G401 (cell line): ENCODE data around the gene AFF3. TPM values are rescaled to one million over a fixed set of nuclear protein-coding genes. Genes with fewer than 3 reads are reported as not detected.
"Not testable (repeated sequence)": the region's sequence is repeated elsewhere in the genome, so short reads cannot be mapped to it uniquely, and the experiment has no call there.

ENCODE experiments used
- DNase-seq: peaks from one replicate; pipeline ENCODE4 v3.0.0-alpha.2; 2015; ENCODE audit warnings: low spot score
- in situ Hi-C: cut with HindIII; loops from 2 replicates; pipeline ENCODE4 v1.10.0; 2016; ENCODE audit warnings: low sequenced_read_pairs, mixed read lengths
- total RNA-seq: library from RNA; depleted of rRNA; stranded (reverse); fragments of >200 nt; shearing (Covaris generic); gene quantifications from 2 replicates; pipeline ENCODE4 v1.2.3, GENCODE V29; 2014

AFF3 gene
- total RNA-seq, 1 experiment from 2014 or later, result 3.0 TPM

DNA sequence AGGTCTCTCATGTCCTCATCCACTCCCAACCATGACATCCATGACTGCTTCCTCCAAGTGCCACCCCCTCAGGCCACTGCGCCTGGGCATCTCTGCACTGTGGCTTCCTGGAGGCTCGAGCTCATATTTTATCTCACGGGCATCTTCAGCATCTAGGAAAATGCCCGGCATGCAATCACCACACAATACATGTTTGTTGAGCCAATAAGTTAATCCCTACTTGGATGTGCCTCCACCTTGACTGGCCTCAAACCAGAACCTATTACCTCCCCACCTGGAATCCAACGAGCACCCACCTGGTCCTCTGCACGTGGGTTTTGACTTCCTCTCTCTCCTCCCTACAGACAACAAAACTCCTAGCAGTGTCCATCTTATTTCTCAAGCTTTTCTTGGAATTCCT, 453.7 kb downstream of the AFF3 start:
- peak; percentile 66 for DNase-seq
- in situ Hi-C loops, result no loop called here

GRCh38 chr2:99682275-99683060, 459.9 kb downstream of the AFF3 start:
- in situ Hi-C loops, result no loop called here
- DNase-seq, result peak; percentile 90

DNA sequence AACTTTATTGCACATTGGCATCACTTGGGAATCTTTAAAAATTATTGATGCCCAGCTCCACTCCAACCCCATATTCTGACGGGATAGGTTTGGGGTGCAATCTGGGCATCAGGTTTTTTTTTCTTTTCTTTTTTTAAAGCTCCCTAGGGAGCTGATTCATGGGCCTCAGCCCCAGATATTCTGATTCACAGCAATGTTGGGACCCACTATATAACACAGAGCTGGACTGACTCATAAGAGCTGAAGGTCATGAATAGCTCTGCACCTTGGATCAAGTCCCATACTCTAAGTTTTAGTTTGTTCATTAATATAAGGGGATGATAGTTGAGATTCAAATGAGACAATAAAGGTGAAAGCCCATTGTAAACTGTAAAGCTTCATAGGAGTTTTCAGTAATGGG, 461.4 kb downstream of the AFF3 start:
- in situ Hi-C loops, result no loop called here
- no peak for DNase-seq

DNA sequence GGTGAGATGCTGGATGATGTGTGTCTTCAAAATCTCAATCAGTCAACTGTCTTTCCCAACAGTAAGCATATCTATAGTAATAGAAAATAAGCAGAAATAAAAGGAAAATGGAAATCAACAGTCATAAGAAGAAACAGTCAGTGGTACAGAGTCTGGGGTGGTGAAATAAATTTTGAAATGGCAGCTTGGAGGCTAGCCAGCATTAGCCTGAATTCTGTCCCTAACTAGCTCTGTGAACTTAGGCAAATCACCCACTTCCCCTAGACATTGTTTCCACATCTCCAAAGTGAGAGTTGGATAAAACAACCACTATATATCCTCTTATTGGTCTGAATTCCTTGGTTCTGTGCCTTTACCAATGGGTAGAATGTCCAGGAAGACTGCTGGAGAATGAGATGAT, 462.9 kb downstream of the AFF3 start:
- in situ Hi-C loops, result no loop called here

GRCh38 chr2:99678625-99679024, 463.8 kb downstream of the AFF3 start:
- no peak for DNase-seq
- in situ Hi-C loops, result no loop called here

More for the DNA sequence above, 462.9 kb downstream of the AFF3 start:
- no peak for DNase-seq

DNA sequence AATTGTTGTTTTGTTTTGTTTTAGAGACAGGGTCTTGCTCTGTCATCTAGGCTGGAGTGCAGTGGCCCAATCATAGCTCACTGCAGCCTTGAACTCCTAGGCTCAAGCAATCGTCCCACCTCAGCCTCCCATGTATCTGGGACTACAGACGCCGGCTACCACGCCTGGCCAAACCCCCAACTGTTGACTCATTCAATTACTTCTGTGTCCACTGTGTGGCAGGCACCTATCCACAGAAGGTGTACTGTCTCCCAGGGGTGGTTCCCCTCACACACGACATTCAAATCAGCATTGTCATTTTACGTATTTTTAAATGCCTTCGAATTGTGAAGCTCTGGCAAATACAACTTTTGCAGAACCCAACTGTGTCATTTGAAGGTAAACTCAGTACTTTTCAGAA, 464.6 kb downstream of the AFF3 start:
- DNase-seq, result no peak
- in situ Hi-C loops, result no loop called here

DNA sequence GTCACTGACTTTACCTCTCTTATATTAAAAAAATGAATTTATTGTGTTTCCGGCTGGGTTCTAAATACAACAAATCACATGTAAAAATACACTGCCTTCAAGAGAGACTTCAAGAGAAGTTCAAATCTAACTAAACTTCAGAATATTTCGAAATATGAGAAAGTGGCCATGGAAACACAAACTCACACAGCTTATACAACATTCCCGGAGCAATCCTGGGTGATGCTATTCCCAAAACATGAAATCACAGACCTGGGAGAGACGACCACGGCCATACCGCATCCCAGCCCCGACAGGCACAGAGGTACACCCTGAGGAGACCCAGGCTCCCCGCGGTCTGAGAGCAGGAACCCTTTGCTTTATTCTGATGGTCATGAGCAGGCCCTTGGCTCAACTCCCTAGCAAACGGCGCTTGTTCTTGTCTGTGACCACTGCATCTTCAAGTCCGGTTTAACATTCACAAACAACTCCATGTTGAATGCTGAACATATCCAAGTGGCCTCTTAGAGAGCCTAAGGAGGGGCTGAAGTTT, 467.2 kb downstream of the AFF3 start:
- in situ Hi-C loops, result no loop called here
- no peak for DNase-seq

- DNase-seq, result no peak
- in situ Hi-C loops, result no loop called here
Observed at GRCh38 chr2:99674090-99674489, 468.3 kb downstream of the AFF3 start.

DNA sequence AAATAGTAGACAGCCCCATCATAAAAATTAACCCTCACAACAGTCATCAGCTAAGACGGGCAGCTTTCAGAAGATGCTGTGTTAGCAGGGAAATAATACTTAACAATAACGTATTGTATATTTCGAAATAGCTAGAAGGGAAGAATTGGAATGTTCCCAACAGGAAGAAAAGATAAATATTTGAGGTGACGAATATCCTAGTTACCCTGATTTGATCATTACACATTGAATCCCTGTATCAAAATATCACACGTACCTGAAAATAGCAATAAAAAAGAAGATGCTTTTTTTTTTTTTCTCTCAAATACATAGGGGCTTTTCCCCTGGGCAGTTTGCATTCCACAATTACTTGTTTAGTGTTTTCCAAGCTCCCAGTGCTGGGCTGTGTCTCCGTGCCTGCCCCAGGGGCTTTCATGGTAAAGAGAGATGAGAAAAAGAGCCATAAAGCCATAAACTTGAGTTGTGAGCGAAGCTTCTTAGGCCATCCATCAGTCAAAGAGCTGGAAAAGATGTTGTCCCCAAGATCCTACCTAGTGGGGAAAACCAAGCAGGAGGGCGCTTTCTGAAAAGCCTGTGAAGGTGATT, 469.5 kb downstream of the AFF3 start:
- in situ Hi-C loops, result no loop called here
- no peak for DNase-seq

- DNase-seq, result no peak
- in situ Hi-C loops, result no loop called here
Observed at GRCh38 chr2:99670768-99671734, 471.3 kb downstream of the AFF3 start.

GRCh38 chr2:99666256-99666655, 476.1 kb downstream of the AFF3 start:
- DNase-seq, result no peak
- in situ Hi-C loops, result no loop called here

DNA sequence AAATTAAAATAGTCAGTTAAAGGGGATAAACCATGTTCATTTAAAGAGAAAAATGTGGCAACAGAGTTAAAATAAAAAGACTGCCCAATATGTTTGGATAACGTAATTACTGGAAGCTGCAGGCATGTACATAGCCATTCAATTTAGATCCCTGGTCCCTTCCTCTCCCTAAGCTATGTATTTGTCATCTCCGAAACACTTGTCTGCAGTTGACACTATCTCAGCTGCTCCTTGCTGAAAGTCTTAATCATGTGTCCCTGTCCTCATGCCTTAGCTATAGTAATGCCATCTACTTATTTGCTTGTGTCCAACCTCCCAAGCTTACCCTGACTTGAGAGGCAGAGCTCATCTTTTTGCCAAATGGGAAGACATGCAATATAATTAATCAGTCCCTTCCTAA, 478.7 kb downstream of the AFF3 start:
- no peak for DNase-seq
- in situ Hi-C loops, result no loop called here

GRCh38 chr2:99662761-99663341, 479.5 kb downstream of the AFF3 start:
- in situ Hi-C loops, result no loop called here
- DNase-seq, result peak; percentile 70

GRCh38 chr2:99661761-99662160, 480.6 kb downstream of the AFF3 start:
- in situ Hi-C loops, DNase-seq: not testable (repeated sequence)

DNA sequence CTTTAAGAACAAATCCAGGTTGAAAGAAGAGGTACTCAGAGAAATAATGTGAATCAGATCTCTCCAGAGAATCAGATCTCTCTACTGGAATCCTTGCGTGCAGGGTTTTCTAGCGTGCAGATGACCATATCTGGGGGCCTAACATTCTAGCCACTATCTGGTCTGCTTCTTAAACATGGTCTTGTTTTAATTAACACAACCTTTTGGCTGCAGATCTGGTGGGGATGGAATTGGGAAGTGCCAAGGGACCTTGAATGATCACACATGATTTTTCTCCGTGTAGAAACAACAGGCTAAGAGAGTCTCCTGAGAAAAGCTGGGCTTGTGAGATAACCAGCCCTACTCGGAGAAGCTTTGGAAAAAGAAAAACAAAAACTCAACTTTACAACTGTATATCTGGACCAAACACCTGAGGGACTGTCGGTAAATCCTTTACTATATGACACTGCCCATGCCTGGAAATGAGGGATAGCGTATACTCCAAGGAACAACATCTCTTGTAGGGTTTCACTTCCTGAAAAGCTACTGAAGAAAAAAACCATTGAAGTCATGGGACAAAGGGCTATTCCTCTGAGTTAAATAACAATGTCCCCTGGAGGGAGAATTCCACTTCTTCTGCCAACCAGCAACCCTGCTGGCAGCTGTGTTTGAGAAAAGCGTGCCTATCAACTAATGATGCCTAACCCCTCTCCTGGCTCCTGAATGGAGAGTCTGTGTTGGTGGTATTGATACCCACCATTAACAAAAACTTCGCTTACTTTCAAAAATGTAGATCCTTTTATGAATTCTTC, 481.6 kb downstream of the AFF3 start:
- in situ Hi-C loops, result no loop called here
- no peak for DNase-seq

DNA sequence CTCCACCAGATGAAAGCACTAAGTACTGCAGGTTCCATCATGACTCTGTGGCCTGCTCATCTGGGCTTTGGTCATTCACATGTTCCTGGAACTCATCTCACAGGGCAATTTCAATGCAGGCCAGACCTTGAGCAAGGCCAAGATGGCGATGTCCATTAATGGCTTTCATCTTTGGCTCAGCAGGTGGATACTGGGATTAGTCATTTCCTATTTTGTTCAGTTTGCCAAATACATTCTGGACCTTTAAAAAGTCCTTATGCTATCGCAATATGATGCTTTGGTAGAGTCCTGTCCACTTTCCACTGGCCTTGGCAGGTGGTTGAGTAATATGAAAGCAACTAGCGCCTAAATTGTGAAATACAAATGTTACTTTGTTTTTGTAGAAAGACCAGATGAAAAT, 482.5 kb downstream of the AFF3 start:
- in situ Hi-C loops, result no loop called here
- DNase-seq, result peak; percentile 41

GRCh38 chr2:99657691-99658258, 484.6 kb downstream of the AFF3 start:
- in situ Hi-C loops, result no loop called here

DNA sequence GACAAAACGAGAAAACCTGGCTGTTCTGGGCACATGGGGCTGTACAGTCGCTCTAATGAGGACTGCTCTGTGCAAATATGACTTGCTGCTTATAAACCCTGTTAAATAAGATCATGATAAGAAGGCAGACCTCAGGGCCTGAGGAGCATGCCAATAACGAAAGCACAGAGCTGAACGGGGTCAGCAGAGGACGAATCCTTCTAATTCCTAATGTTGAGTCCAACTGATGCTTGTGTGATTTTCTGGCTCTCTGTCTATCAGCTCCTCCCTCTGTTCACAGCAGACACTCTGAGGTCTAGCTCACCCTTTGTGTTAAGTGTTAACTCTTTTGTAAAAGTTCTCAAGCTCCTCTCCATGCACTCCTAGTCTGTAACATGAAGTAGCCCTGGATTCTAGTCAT, 485.4 kb downstream of the AFF3 start:
- DNase-seq, result no peak
- in situ Hi-C loops, result no loop called here

More at GRCh38 chr2:99657691-99658258, 484.6 kb downstream of the AFF3 start:
- no peak for DNase-seq
